K562 (cell line): ENCODE results near the gene CTPS1. TPM values are rescaled to one million over a fixed set of nuclear protein-coding genes. Genes with fewer than 3 reads are reported as not detected.

ENCODE experiments used
- BRD9 ChIP-seq: fragments of 450-650 bp; IDR thresholded peaks from 2 replicates; pipeline ENCODE4 v1.6.1; 2018; ENCODE audit warnings: low read depth; ENCODE audit not compliant: partially characterized antibody
- CC2D1A ChIP-seq: fragments of 450-650 bp; IDR thresholded peaks from 2 replicates; pipeline ENCODE4 v1.6.1; 2017; ENCODE audit warnings: mild to moderate bottlenecking
- DACH1 ChIP-seq: fragments of 450-650 bp; IDR thresholded peaks from 2 replicates; pipeline ENCODE4 v1.6.1; 2018; ENCODE audit not compliant: partially characterized antibody
- E2F3 ChIP-seq: fragments of 250-450 bp; sonication (Bioruptor Pico); IDR thresholded peaks from 2 replicates; pipeline ENCODE4 v1.4.0; 2020; ENCODE audit warnings: mild to moderate bottlenecking
- FOXA1 ChIP-seq: fragments of 450-650 bp; IDR thresholded peaks from 2 replicates; pipeline ENCODE4 v1.6.1; 2016; ENCODE audit warnings: mild to moderate bottlenecking, borderline replicate concordance
- GATAD2A ChIP-seq: fragments of 450-650 bp; IDR thresholded peaks from 2 replicates; pipeline ENCODE4 v1.6.1; 2017
- HMG20A ChIP-seq: fragments of 450-650 bp; formaldehyde crosslinking; conservative IDR thresholded peaks from 2 replicates; pipeline ENCODE4 v1.4.0; 2020; ENCODE audit warnings: mild to moderate bottlenecking, mixed read lengths
- HMG20B ChIP-seq: fragments of 250-450 bp; sonication (Bioruptor Pico); IDR thresholded peaks from 2 replicates; pipeline ENCODE4 v1.5.0; 2021; ENCODE audit warnings: mild to moderate bottlenecking
- IFI16 ChIP-seq: fragments of 250-450 bp; sonication (Bioruptor Pico); IDR thresholded peaks from 2 replicates; pipeline ENCODE4 v2.1.2; 2022; ENCODE audit warnings: mild to moderate bottlenecking, inconsistent platforms
- KAT8 ChIP-seq: fragments of 450-650 bp; IDR thresholded peaks from 2 replicates; pipeline ENCODE4 v1.6.1; 2016; ENCODE audit warnings: low read depth, mild to moderate bottlenecking
- MAFG ChIP-seq: fragments of 450-650 bp; conservative IDR thresholded peaks from 2 replicates; pipeline ENCODE4 v1.6.1; 2016; ENCODE audit warnings: missing genetic modification characterization, missing compliant biosample characterization
- MTA1 ChIP-seq: fragments of 450-650 bp; IDR thresholded peaks from 2 replicates; pipeline ENCODE4 v1.6.1; 2017; ENCODE audit warnings: borderline replicate concordance
- MTF1 ChIP-seq: fragments of 250-450 bp; sonication (Bioruptor Pico); IDR thresholded peaks from 2 replicates; pipeline ENCODE4 v1.9.0; 2021; ENCODE audit warnings: moderate library complexity, mild to moderate bottlenecking, inconsistent platforms, borderline replicate concordance
- OTX1 ChIP-seq: fragments of 450-650 bp; formaldehyde crosslinking; IDR thresholded peaks from 2 replicates; pipeline ENCODE4 v1.4.0; 2022; ENCODE audit warnings: mild to moderate bottlenecking
- RBM14 ChIP-seq: fragments of 200-400 bp; formaldehyde crosslinking; IDR thresholded peaks from 2 replicates; pipeline ENCODE4 v1.6.1; 2018; ENCODE audit warnings: low read depth, mild to moderate bottlenecking, low read length, moderate library complexity, borderline replicate concordance; ENCODE audit not compliant: insufficient read depth
- STAT5B ChIP-seq: fragments of 250-450 bp; sonication (Bioruptor Pico); IDR thresholded peaks from 2 replicates; pipeline ENCODE4 v1.8.0; 2021; ENCODE audit warnings: mild to moderate bottlenecking, inconsistent platforms
- TBP ChIP-seq: optimal IDR thresholded peaks from 2 replicates; pipeline ENCODE3; 2011; ENCODE audit warnings: low read depth, low read length, improper control_type of control experiment
- TEAD1 ChIP-seq, 2 experiments: fragments of 450-650 bp in 1 of 2; sonication (generic) in 1 of 2; formaldehyde crosslinking; IDR thresholded peaks; 2 replicates each; pipeline versions ENCODE4 v1.4.0 to v1.8.0; 2020 to 2022; ENCODE audit warnings: mild to moderate bottlenecking in 2 of 2, missing genetic modification reagents in 1 of 2
- TFAM ChIP-seq: fragments of 250-450 bp; sonication (Bioruptor Pico); conservative IDR thresholded peaks from 2 replicates; pipeline ENCODE4 v1.5.0; 2021; ENCODE audit warnings: mild to moderate bottlenecking, moderate library complexity
- XRCC3 ChIP-seq: fragments of 450-650 bp; IDR thresholded peaks from 2 replicates; pipeline ENCODE4 v1.6.1; 2017; ENCODE audit warnings: mild to moderate bottlenecking, moderate library complexity
- ZNF785 ChIP-seq: fragments of 250-450 bp; sonication (Bioruptor Pico); IDR thresholded peaks from 2 replicates; pipeline ENCODE4 v1.4.0; 2020; ENCODE audit warnings: mild to moderate bottlenecking
- polyA plus RNA-seq, 8 experiments: library from polyadenylated mRNA; depleted of rRNA in 4 of 8; stranded (reverse) in 5 of 8; unstranded in 3 of 8; fragments of >200 nt; fragmentation: Nextera tagmentation in 2 of 8; fragmentation: Illumina TruSeq in 1 of 8; extraction: Ambion mirVana in 2 of 8; extraction: Trizol in 1 of 8; gene quantifications; 2 replicates each; pipeline versions ENCODE4 v1.2.1 to v1.2.3, GENCODE V29; 2011 to 2014; ENCODE audit warnings: inconsistent platforms in 1 of 8, missing spikeins in 1 of 8
- total RNA-seq, 7 experiments: library from RNA; depleted of rRNA in 6 of 7; stranded (reverse); fragments of >200 nt in 6 of 7; fragmentation: Illumina TruSeq in 2 of 7; extraction: Trizol in 2 of 7; gene quantifications; 2 replicates each; pipeline versions ENCODE4 v1.2.1 to v1.2.3, GENCODE V29; 2011 to 2021; ENCODE audit warnings: low replicate concordance in 1 of 7
- TF ChIP-seq, protein P1 (sequence below): sonication (generic); formaldehyde crosslinking; IDR thresholded peaks from 2 replicates; pipeline ENCODE4 v1.8.0; 2022; ENCODE audit warnings: missing genetic modification reagents, mild to moderate bottlenecking, moderate library complexity, borderline replicate concordance
- TF ChIP-seq, protein P2 (sequence below): fragments of 450-650 bp; formaldehyde crosslinking; IDR thresholded peaks from 2 replicates; pipeline ENCODE4 v1.4.0; 2020; ENCODE audit warnings: mild to moderate bottlenecking, moderate library complexity
- TF ChIP-seq, protein P3 (sequence below): fragments of 250-450 bp; sonication (Bioruptor Pico); IDR thresholded peaks from 2 replicates; pipeline ENCODE4 v1.8.0; 2022; ENCODE audit warnings: inconsistent platforms
- TF ChIP-seq, protein P4 (sequence below): fragments of 450-650 bp; formaldehyde crosslinking; IDR thresholded peaks from 2 replicates; pipeline ENCODE4 v1.4.0; 2020; ENCODE audit warnings: mild to moderate bottlenecking, moderate library complexity

The CTPS1 gene
- total and polyA plus RNA-seq, 9 of the 15 experiments (the other 6 are each of a cell fraction or from before 2014, with no cell fraction given) = 44.4 to 164 (median 87.7) TPM

DNA sequence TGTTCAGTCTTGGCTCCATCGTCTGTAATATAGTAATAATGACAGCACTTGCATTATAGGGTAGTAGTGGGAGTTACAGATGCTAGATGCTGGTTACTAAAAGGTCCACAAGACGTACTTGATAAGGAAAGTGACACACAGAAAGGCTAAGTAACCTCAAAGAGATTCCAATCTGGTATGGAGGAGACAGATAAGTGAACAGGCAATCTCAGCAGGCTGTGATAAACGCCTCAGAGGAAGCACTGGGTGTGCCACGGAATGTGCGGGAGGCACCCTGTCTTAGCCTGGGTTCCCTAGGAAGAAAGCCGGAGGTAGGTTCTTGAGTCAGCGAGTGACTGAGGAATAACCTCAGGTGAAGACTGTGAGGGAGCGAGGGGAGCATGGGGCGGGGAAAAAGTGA, 4.6 kb upstream of the CTPS1 start (continued):
- peak; percentile 46; the same call in 1 of the 2 replicates for TF ChIP-seq CC2D1A
- TF ChIP-seq BRD9 = no peak
- TF ChIP-seq STAT5B (CRISPR knock-in tag) = no peak
- no peak for TF ChIP-seq GATAD2A
- TF ChIP-seq, protein P1, sequence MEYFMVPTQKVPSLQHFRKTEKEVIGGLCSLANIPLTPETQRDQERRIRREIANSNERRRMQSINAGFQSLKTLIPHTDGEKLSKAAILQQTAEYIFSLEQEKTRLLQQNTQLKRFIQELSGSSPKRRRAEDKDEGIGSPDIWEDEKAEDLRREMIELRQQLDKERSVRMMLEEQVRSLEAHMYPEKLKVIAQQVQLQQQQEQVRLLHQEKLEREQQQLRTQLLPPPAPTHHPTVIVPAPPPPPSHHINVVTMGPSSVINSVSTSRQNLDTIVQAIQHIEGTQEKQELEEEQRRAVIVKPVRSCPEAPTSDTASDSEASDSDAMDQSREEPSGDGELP (CRISPR knock-in tag) = no peak
- TF ChIP-seq HMG20B = no peak
- TF ChIP-seq, protein P2, sequence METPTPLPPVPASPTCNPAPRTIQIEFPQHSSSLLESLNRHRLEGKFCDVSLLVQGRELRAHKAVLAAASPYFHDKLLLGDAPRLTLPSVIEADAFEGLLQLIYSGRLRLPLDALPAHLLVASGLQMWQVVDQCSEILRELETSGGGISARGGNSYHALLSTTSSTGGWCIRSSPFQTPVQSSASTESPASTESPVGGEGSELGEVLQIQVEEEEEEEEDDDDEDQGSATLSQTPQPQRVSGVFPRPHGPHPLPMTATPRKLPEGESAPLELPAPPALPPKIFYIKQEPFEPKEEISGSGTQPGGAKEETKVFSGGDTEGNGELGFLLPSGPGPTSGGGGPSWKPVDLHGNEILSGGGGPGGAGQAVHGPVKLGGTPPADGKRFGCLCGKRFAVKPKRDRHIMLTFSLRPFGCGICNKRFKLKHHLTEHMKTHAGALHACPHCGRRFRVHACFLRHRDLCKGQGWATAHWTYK = peak; percentile 96
- peak; percentile 12; the same call in 1 of the 2 replicates for TF ChIP-seq E2F3 (CRISPR knock-in tag)
- no peak for TF ChIP-seq DACH1
- no peak for TF ChIP-seq TFAM
- TF ChIP-seq MAFG (tag) = 0 out of 2 replicates have a peak, but pooled peaks have one; percentile 33
- peak; percentile 98 for TF ChIP-seq HMG20A
- no peak for TF ChIP-seq ZNF785 (CRISPR knock-in tag)
- no peak for TF ChIP-seq IFI16 (CRISPR knock-in tag)
- peak; percentile 88; the same call in 1 of the 2 replicates for TF ChIP-seq OTX1
- TF ChIP-seq TEAD1 (CRISPR knock-in tag; IDR thresholded peaks at IDR 0.05) = peak; percentile 65 to 99; a peak in 3 of 4 replicates
- TF ChIP-seq FOXA1 = no peak
- TF ChIP-seq, protein P3, sequence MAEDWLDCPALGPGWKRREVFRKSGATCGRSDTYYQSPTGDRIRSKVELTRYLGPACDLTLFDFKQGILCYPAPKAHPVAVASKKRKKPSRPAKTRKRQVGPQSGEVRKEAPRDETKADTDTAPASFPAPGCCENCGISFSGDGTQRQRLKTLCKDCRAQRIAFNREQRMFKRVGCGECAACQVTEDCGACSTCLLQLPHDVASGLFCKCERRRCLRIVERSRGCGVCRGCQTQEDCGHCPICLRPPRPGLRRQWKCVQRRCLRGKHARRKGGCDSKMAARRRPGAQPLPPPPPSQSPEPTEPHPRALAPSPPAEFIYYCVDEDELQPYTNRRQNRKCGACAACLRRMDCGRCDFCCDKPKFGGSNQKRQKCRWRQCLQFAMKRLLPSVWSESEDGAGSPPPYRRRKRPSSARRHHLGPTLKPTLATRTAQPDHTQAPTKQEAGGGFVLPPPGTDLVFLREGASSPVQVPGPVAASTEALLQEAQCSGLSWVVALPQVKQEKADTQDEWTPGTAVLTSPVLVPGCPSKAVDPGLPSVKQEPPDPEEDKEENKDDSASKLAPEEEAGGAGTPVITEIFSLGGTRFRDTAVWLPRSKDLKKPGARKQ (CRISPR knock-in tag) = no peak
- no peak for TF ChIP-seq RBM14
- TF ChIP-seq KAT8 = no peak
- no peak for TF ChIP-seq XRCC3
- TF ChIP-seq, protein P4, sequence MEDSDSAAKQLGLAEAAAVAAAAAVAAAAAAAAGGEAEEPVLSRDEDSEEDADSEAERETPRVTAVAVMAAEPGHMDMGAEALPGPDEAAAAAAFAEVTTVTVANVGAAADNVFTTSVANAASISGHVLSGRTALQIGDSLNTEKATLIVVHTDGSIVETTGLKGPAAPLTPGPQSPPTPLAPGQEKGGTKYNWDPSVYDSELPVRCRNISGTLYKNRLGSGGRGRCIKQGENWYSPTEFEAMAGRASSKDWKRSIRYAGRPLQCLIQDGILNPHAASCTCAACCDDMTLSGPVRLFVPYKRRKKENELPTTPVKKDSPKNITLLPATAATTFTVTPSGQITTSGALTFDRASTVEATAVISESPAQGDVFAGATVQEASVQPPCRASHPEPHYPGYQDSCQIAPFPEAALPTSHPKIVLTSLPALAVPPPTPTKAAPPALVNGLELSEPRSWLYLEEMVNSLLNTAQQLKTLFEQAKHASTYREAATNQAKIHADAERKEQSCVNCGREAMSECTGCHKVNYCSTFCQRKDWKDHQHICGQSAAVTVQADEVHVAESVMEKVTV (CRISPR knock-in tag) = no peak
- no peak for TF ChIP-seq MTF1 (CRISPR knock-in tag)
- no peak for TF ChIP-seq TBP
- peak; percentile 90; the same call in 1 of the 2 replicates for TF ChIP-seq MTA1
